Keratinocyte (primary cell): ENCODE results near the gene CERKL. TPM values are rescaled to one million over a fixed set of nuclear protein-coding genes. Genes with fewer than 3 reads are reported as not detected.

Source experiments
- DNase-seq: peaks from one replicate; pipeline ENCODE4 v3.0.0-alpha.2; 2011; ENCODE audit warnings: low read depth, missing footprints, low spot score
- FAIRE-seq: peaks from 2 replicates; lab custom pipeline; 2011; peaks lifted over from hg19 to GRCh38; lab: Jason Lieb, UNC
- H2AFZ ChIP-seq: 2 replicates; pipeline ENCODE4 v1.6.0; 2012; ENCODE audit warnings: low read length, control low read depth, inconsistent platforms; ENCODE audit not compliant: control insufficient read depth
- H3K27ac ChIP-seq: 2 replicates; pipeline ENCODE4 v1.5.1; 2011; ENCODE audit warnings: low read length; ENCODE audit not compliant: control insufficient read depth, insufficient read depth
- H3K27me3 ChIP-seq: 3 replicates; pipeline ENCODE4 v1.6.0; 2011; ENCODE audit warnings: low read length; ENCODE audit not compliant: control insufficient read depth, insufficient read depth; ENCODE audit errors: extremely low read depth
- H3K36me3 ChIP-seq, 2 experiments: 2 replicates in 1 of 2; 3 replicates in 1 of 2; pipeline ENCODE4 v1.5.1; 2011; ENCODE audit warnings: low read length in 2 of 2, mild to moderate bottlenecking in 1 of 2; ENCODE audit not compliant: control insufficient read depth in 2 of 2, insufficient read depth in 2 of 2; ENCODE audit errors: extremely low read depth in 1 of 2
- H3K4me1 ChIP-seq: 3 replicates; pipeline ENCODE4 v1.5.1; 2011; ENCODE audit warnings: low read length; ENCODE audit not compliant: control insufficient read depth, insufficient read depth; ENCODE audit errors: extremely low read depth
- H3K4me2 ChIP-seq: 3 replicates; pipeline ENCODE4 v1.6.0; 2011; ENCODE audit warnings: low read depth, low read length; ENCODE audit not compliant: control insufficient read depth, insufficient read depth; ENCODE audit errors: extremely low read depth
- H3K4me3 ChIP-seq, 3 experiments: fragments of 200-600 bp in 1 of 3; sonication (generic) in 1 of 3; 2 replicates in 2 of 3; 3 replicates in 1 of 3; pipeline ENCODE4 v1.5.1; 2011 to 2016; ENCODE audit warnings: low read length in 3 of 3, mild to moderate bottlenecking in 3 of 3, control low read depth in 2 of 3, inconsistent platforms in 1 of 3, low read depth in 1 of 3, mixed read lengths in 1 of 3, mixed run types in 1 of 3, moderate library complexity in 1 of 3; ENCODE audit not compliant: control insufficient read depth in 2 of 3, insufficient read depth in 2 of 3; ENCODE audit errors: extremely low read depth in 1 of 3
- H3K79me2 ChIP-seq: 2 replicates; pipeline ENCODE4 v1.6.0; 2012; ENCODE audit warnings: low read length; ENCODE audit not compliant: control insufficient read depth, insufficient read depth
- H3K9ac ChIP-seq: 3 replicates; pipeline ENCODE4 v1.6.0; 2011; ENCODE audit warnings: low read length; ENCODE audit not compliant: control insufficient read depth, insufficient read depth; ENCODE audit errors: extremely low read depth
- H3K9me1 ChIP-seq: 3 replicates; pipeline ENCODE4 v1.6.0; 2011; ENCODE audit warnings: low read length; ENCODE audit not compliant: control insufficient read depth, insufficient read depth; ENCODE audit errors: extremely low read depth
- H3K9me3 ChIP-seq: 2 replicates; pipeline ENCODE4 v1.5.1; 2012; ENCODE audit warnings: low read depth, low read length; ENCODE audit not compliant: control insufficient read depth
- H4K20me1 ChIP-seq: 3 replicates; pipeline ENCODE4 v1.6.0; 2011; ENCODE audit warnings: low read length; ENCODE audit not compliant: control insufficient read depth, insufficient read depth; ENCODE audit errors: extremely low read depth
- EZH2 ChIP-seq: IDR thresholded peaks from one replicate; pipeline ENCODE4 v1.6.1; 2012; ENCODE audit warnings: inconsistent platforms, mild to moderate bottlenecking, low read length, moderate library complexity
- dilution Hi-C: fragments of 300-500 bp; cut with MboI; formaldehyde crosslinking; loops from one replicate; pipeline ENCODE4 v1.7.0; 2020; ENCODE audit warnings: low sequenced_read_pairs; ENCODE audit not compliant: extremely low pct_ligation_motif_present
- polyA plus RNA-seq, 5 experiments: library from polyadenylated mRNA; depleted of rRNA in 3 of 5; stranded (reverse) in 3 of 5; stranded (forward) in 1 of 5; unstranded in 1 of 5; fragments of >200 nt; gene quantifications; 1 replicate in 1 of 5; 2 replicates in 3 of 5; 3 replicates in 1 of 5; pipeline versions ENCODE4 v1.2.1 to v1.2.3, GENCODE V29; 2011 to 2012; ENCODE audit warnings: missing spikeins in 2 of 5, low read depth in 1 of 5, low replicate concordance in 1 of 5
- TF ChIP-seq, protein P1 (sequence below), 3 experiments: IDR thresholded peaks in 1 of 3; conservative IDR thresholded peaks in 1 of 3; optimal IDR thresholded peaks in 1 of 3; 2 replicates in 2 of 3; 3 replicates in 1 of 3; pipeline versions ENCODE3 to v1.5.1; 2011; ENCODE audit warnings: low read length in 3 of 3, mild to moderate bottlenecking in 3 of 3, moderate library complexity in 2 of 3, control low read depth in 1 of 3, inconsistent platforms in 1 of 3; ENCODE audit not compliant: insufficient read depth in 2 of 3; ENCODE audit errors: extremely low read depth in 1 of 3

Gene CERKL
- polyA plus RNA-seq, 1 donor (not counting 4 experiments of a cell fraction or from before 2014, with no cell fraction given): 0.03 TPM

DNA sequence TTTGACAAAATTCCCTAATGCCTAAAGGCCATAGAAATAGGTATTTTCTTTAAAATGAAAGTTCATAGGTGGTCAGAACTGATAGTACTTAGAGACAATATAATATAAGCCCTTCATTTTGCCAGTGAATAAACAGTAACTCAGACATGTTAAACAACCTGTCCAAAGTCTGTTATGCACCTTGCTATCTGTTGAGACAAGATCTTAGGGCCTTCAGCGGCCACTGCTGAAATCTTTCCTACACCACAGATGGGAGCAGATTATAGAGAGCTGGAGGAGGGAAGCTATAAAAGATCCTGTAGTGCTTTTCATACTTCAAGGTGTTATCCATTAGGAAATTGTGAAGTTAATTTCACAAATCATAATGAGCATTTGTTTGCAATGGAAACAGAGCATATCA, 13.8 kb downstream of the CERKL start:
- Histone ChIP-seq H3K4me3 (no peak overlapping the region), H3K4me2 (no peak overlapping the region), H3K9me3 (no peaks in the 10 kb centered on the region), H3K27ac (no peak overlapping the region), H3K27me3 (peaks cover 6% of the 10 kb centered on the region), H3K36me3 (no peaks in the 10 kb centered on the region), H3K79me2 (no peaks in the 10 kb centered on the region), H3K9me1 (no peaks in the 10 kb centered on the region), H4K20me1 (no peaks in the 10 kb centered on the region), H3K4me1 (no peaks in the 10 kb centered on the region), H2AFZ (no peak overlapping the region), H3K9ac (no peak overlapping the region)
- DNase-seq (no peak), FAIRE-seq (no peak)
- dilution Hi-C loops: no loop called here
- TF ChIP-seq, protein P1, sequence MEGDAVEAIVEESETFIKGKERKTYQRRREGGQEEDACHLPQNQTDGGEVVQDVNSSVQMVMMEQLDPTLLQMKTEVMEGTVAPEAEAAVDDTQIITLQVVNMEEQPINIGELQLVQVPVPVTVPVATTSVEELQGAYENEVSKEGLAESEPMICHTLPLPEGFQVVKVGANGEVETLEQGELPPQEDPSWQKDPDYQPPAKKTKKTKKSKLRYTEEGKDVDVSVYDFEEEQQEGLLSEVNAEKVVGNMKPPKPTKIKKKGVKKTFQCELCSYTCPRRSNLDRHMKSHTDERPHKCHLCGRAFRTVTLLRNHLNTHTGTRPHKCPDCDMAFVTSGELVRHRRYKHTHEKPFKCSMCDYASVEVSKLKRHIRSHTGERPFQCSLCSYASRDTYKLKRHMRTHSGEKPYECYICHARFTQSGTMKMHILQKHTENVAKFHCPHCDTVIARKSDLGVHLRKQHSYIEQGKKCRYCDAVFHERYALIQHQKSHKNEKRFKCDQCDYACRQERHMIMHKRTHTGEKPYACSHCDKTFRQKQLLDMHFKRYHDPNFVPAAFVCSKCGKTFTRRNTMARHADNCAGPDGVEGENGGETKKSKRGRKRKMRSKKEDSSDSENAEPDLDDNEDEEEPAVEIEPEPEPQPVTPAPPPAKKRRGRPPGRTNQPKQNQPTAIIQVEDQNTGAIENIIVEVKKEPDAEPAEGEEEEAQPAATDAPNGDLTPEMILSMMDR (optimal IDR thresholded peaks at IDR 0.05 in 1 of 3, IDR thresholded peaks at IDR 0.05 in 1 of 3, conservative IDR thresholded peaks at IDR 0.05 in 1 of 3; ENCODE audit: extremely low read depth in 1 of 3, insufficient read depth in 2 of 3, low read length in 3 of 3): no peak
- no peak for TF ChIP-seq EZH2

- Histone ChIP-seq H3K9me1 (no peaks in the 10 kb centered on the region), H3K4me2 (no peak overlapping the region), H3K36me3 (no peaks in the 10 kb centered on the region), H2AFZ (no peak overlapping the region), H3K79me2 (no peaks in the 10 kb centered on the region), H3K9me3 (no peaks in the 10 kb centered on the region), H3K4me1 (no peaks in the 10 kb centered on the region), H3K4me3 (no peak overlapping the region), H4K20me1 (no peaks in the 10 kb centered on the region), H3K27me3 (peaks cover 6% of the 10 kb centered on the region), H3K27ac (no peak overlapping the region), H3K9ac (no peak overlapping the region)
- peak; percentile 20 for FAIRE-seq
- TF ChIP-seq EZH2: no peak
- TF ChIP-seq, protein P1 (optimal IDR thresholded peaks at IDR 0.05 in 1 of 3, IDR thresholded peaks at IDR 0.05 in 1 of 3, conservative IDR thresholded peaks at IDR 0.05 in 1 of 3; ENCODE audit: extremely low read depth in 1 of 3, insufficient read depth in 2 of 3, low read length in 3 of 3): no peak
- no peak for DNase-seq
- dilution Hi-C loops: no loop called here
Observed at GRCh38 chr2:181642086-181642485, 14.8 kb downstream of the CERKL start.
